GM18505 (cell line): ENCODE measurements around the gene PPP2R2D.

ENCODE experiments used
- ATAC-seq: cut with Tn5 transposase; IDR thresholded peaks from one replicate; pipeline ENCODE4 v1.9.1; 2021; ENCODE audit not compliant: unreplicated experiment
- POLR2A ChIP-seq: IDR thresholded peaks from 4 replicates; pipeline ENCODE4 v1.6.1; 2011; ENCODE audit warnings: borderline replicate concordance; ENCODE audit not compliant: insufficient read depth, insufficient read length; ENCODE audit errors: extremely low read depth

PPP2R2D gene

GRCh38 chr10:132001238-132001972 is 100.6 kb downstream of the PPP2R2D start:
- TF ChIP-seq POLR2A, result no peak
- ATAC-seq, result no peak

- no peak for ATAC-seq
- TF ChIP-seq POLR2A, result no peak
Observed at GRCh38 chr10:132002004-132002403, 101.2 kb downstream of the PPP2R2D start.

- TF ChIP-seq POLR2A, result no peak
- ATAC-seq, result no peak
Observed at GRCh38 chr10:132003282-132003924, 102.6 kb downstream of the PPP2R2D start.

- ATAC-seq, result no peak
- no peak for TF ChIP-seq POLR2A
Observed at GRCh38 chr10:132004052-132004451, 103.2 kb downstream of the PPP2R2D start.

- ATAC-seq, result no peak
- TF ChIP-seq POLR2A, result no peak
Observed at GRCh38 chr10:132005147-132005546, 104.3 kb downstream of the PPP2R2D start.

GRCh38 chr10:132006966-132007365 is 106.2 kb downstream of the PPP2R2D start:
- no peak for ATAC-seq
- no peak for TF ChIP-seq POLR2A

GRCh38 chr10:132007681-132008080 is 106.9 kb downstream of the PPP2R2D start:
- no peak for ATAC-seq
- no peak for TF ChIP-seq POLR2A
